ENCODE results near the gene CACNB4.
"Not testable (repeated sequence)": the region's sequence is repeated elsewhere in the genome, so short reads cannot be mapped to it uniquely, and the experiment has no call there.

Gene CACNB4

GRCh38 chr2:151914989-151915628 lies 183.7 kb downstream of the CACNB4 start:
- no peak for DNase-seq (ENCODE audit: extremely low read depth in 1 of 2, low read depth in 1 of 2)

GRCh38 chr2:151908204-151908882 lies 190.5 kb downstream of the CACNB4 start:
- no peak for DNase-seq (ENCODE audit: extremely low read depth in 1 of 2, low read depth in 1 of 2)

GRCh38 chr2:151907286-151908203 lies 191.3 kb downstream of the CACNB4 start:
- no peak for DNase-seq (ENCODE audit: extremely low read depth in 1 of 2, low read depth in 1 of 2)

- DNase-seq (ENCODE audit: extremely low read depth in 1 of 2, low read depth in 1 of 2): no peak
These were observed 192.2 kb downstream of the CACNB4 start for GRCh38 chr2:151906633-151906998.

- DNase-seq (ENCODE audit: extremely low read depth in 1 of 2, low read depth in 1 of 2): no peak
These were observed 192.7 kb downstream of the CACNB4 start for GRCh38 chr2:151905963-151906632.

- no peak for DNase-seq (ENCODE audit: extremely low read depth in 1 of 2, low read depth in 1 of 2)
These were observed 194.0 kb downstream of the CACNB4 start for GRCh38 chr2:151904807-151905206.

GRCh38 chr2:151904021-151904420 lies 194.8 kb downstream of the CACNB4 start:
- DNase-seq (ENCODE audit: extremely low read depth in 1 of 2, low read depth in 1 of 2): no peak

- no peak for DNase-seq (ENCODE audit: extremely low read depth in 1 of 2, low read depth in 1 of 2)
These were observed 196.0 kb downstream of the CACNB4 start for GRCh38 chr2:151902829-151903228.

- DNase-seq (ENCODE audit: extremely low read depth in 1 of 2, low read depth in 1 of 2): no peak
These were observed 198.5 kb downstream of the CACNB4 start for GRCh38 chr2:151900331-151900730.

GRCh38 chr2:151899156-151899555 lies 199.7 kb downstream of the CACNB4 start:
- DNase-seq (ENCODE audit: extremely low read depth in 1 of 2, low read depth in 1 of 2): no peak

- no peak for DNase-seq (ENCODE audit: extremely low read depth in 1 of 2, low read depth in 1 of 2)
These were observed 207.2 kb downstream of the CACNB4 start for GRCh38 chr2:151891566-151892194.

GRCh38 chr2:151887164-151887563 lies 211.7 kb downstream of the CACNB4 start:
- DNase-seq (ENCODE audit: extremely low read depth in 1 of 2, low read depth in 1 of 2): no peak

- DNase-seq (ENCODE audit: extremely low read depth in 1 of 2, low read depth in 1 of 2): no peak
These were observed 212.6 kb downstream of the CACNB4 start for GRCh38 chr2:151886241-151886640.

GRCh38 chr2:151882786-151883445 lies 215.9 kb downstream of the CACNB4 start:
- DNase-seq (ENCODE audit: extremely low read depth in 1 of 2, low read depth in 1 of 2): no peak

GRCh38 chr2:151881342-151881741 lies 217.5 kb downstream of the CACNB4 start:
- DNase-seq (ENCODE audit: extremely low read depth in 1 of 2, low read depth in 1 of 2): no peak

GRCh38 chr2:151880586-151880985 lies 218.3 kb downstream of the CACNB4 start:
- no peak for DNase-seq (ENCODE audit: extremely low read depth in 1 of 2, low read depth in 1 of 2)

- DNase-seq (ENCODE audit: extremely low read depth in 1 of 2, low read depth in 1 of 2): no peak
These were observed 219.9 kb downstream of the CACNB4 start for GRCh38 chr2:151878655-151879563.

GRCh38 chr2:151878204-151878603 lies 220.6 kb downstream of the CACNB4 start:
- no peak for DNase-seq (ENCODE audit: extremely low read depth in 1 of 2, low read depth in 1 of 2)

GRCh38 chr2:151875631-151876030 lies 223.2 kb downstream of the CACNB4 start:
- not testable (repeated sequence) for DNase-seq (ENCODE audit: extremely low read depth in 1 of 2, low read depth in 1 of 2)

Data from activated CD8-positive, alpha-beta memory T cell treated with anti-CD3 and anti-CD28 coated beads for 1 hour (primary cell).